Measurements from ENCODE around the gene ZC3HAV1L.

DNA sequence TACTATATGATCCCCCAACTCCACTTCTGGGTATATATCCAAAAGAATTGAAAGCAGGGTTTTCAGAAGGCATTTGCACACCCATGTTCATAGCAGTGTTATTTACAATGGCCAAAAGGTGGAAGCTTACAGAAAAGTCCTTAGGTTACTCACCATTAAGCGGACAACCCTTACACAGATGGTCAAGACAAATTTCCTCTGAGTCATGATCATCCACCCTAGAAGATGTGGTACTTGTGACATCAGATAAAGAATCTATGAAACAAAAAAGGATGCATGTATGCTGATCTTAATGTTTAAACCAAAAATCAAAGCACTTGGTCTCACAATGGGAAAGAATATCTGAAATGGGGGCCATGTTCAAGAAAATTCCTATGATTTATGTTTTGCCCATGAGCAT lies 42.6 kb upstream of the ZC3HAV1L start:
- TF ChIP-seq, protein P1, sequence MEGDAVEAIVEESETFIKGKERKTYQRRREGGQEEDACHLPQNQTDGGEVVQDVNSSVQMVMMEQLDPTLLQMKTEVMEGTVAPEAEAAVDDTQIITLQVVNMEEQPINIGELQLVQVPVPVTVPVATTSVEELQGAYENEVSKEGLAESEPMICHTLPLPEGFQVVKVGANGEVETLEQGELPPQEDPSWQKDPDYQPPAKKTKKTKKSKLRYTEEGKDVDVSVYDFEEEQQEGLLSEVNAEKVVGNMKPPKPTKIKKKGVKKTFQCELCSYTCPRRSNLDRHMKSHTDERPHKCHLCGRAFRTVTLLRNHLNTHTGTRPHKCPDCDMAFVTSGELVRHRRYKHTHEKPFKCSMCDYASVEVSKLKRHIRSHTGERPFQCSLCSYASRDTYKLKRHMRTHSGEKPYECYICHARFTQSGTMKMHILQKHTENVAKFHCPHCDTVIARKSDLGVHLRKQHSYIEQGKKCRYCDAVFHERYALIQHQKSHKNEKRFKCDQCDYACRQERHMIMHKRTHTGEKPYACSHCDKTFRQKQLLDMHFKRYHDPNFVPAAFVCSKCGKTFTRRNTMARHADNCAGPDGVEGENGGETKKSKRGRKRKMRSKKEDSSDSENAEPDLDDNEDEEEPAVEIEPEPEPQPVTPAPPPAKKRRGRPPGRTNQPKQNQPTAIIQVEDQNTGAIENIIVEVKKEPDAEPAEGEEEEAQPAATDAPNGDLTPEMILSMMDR (IDR thresholded peaks at IDR 0.05): no peak
- TF ChIP-seq POLR2AphosphoS5 (IDR thresholded peaks at IDR 0.05): no peak
